IgD-negative memory B cell (primary cell): ENCODE results near the gene RAX. TPM values are rescaled to one million over a fixed set of nuclear protein-coding genes. Genes with fewer than 3 reads are reported as not detected.

Experiments
- H3K27ac Mint-ChIP-seq, 3 donors: one replicate each; pipeline ENCODE4 v1.8.0; 2020 to 2022; ENCODE audit warnings: mild to moderate bottlenecking in 3 of 3, mixed read lengths in 3 of 3, moderate library complexity in 1 of 3
- H3K27me3 Mint-ChIP-seq: one replicate; pipeline ENCODE4 v1.8.0; 2021; ENCODE audit warnings: mixed read lengths
- H3K36me3 Mint-ChIP-seq: one replicate; pipeline ENCODE4 v1.8.0; 2020; ENCODE audit warnings: mild to moderate bottlenecking, mixed read lengths
- H3K4me1 Mint-ChIP-seq, 3 donors: one replicate each; pipeline ENCODE4 v1.8.0; 2020 to 2022; ENCODE audit warnings: mixed read lengths in 3 of 3, mild to moderate bottlenecking in 1 of 3
- H3K4me3 Mint-ChIP-seq, 4 donors: one replicate each; pipeline ENCODE4 v1.8.0; 2020 to 2022; ENCODE audit warnings: mild to moderate bottlenecking in 4 of 4, mixed read lengths in 4 of 4, moderate library complexity in 3 of 4
- H3K9me3 Mint-ChIP-seq, 3 donors: one replicate each; pipeline ENCODE4 v1.8.0; 2020 to 2021; ENCODE audit warnings: mixed read lengths in 3 of 3, mild to moderate bottlenecking in 1 of 3
- polyA plus RNA-seq: library from polyadenylated mRNA; unstranded; fragments of 300-500 nt; fragmentation: Illumina TruSeq; gene quantifications from one replicate; pipeline ENCODE4 v1.2.3, GENCODE V29; 2021

The RAX gene
- polyA plus RNA-seq, 1 donor from 2014 or later: not detected

DNA sequence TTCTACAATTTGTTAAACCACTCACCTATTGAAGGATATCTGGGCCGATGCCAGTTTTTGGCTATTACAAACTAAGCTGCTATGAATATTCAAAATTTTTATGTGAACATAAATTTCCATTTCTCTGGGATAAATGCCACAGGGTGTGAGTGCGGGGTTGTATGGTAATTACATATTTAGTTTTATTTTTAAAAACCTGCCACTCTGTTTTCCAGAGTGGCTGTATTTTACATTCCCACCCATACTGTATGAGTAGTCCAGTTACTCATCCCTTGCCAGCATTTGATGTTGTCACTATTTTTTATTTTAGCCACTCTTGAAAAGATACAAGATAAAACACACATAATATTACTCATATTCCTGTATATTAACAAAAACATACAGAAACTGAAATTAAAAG is 30.3 kb downstream of the RAX start:
- Mint-ChIP-seq H3K27ac (no peak overlapping the region), H3K36me3 (peaks cover 6% of the 10 kb centered on the region), H3K4me3 (no peak overlapping the region), H3K4me1 (no peaks in the 10 kb centered on the region), H3K27me3 (peaks cover 14% of the 10 kb centered on the region), H3K9me3 (peaks cover 0 to 10% (median 0%) of the 10 kb centered on the region in 3 donors)

- Mint-ChIP-seq H3K27me3 (peaks cover 23% of the 10 kb centered on the region), H3K9me3 (peaks cover 0 to 10% (median 1%) of the 10 kb centered on the region in 3 donors), H3K4me1 (no peaks in the 10 kb centered on the region), H3K36me3 (peaks cover 8% of the 10 kb centered on the region), H3K27ac (no peak overlapping the region), H3K4me3 (no peak overlapping the region)
Observed at GRCh38 chr18:59239642-59240041, 33.6 kb downstream of the RAX start.

DNA sequence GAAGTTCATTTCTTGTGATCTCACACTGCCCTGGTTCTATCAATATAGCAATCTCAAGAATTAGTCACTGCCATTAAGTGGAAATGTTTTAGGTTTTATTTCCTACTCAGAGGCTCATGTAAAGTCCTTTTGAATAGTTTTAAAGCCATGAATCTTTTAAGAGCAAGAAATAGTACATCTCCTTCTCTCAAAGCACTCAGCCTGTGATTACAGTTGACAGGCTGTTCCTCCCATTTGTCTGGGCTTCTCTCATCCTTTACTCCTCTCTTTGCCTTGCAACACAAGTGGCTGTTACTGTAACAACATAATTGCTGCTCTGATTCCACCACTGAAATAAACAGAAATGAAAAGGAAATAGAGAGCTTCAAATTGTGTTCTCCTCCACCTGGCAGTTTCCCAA is 34.9 kb downstream of the RAX start:
- H3K27ac Mint-ChIP-seq: no peak overlapping the region
- peaks cover 22% of the 10 kb centered on the region for H3K27me3 Mint-ChIP-seq
- H3K4me1 Mint-ChIP-seq: no peaks in the 10 kb centered on the region
- no peak overlapping the region for H3K4me3 Mint-ChIP-seq
- peaks cover 0 to 10% (median 1%) of the 10 kb centered on the region in 3 donors for H3K9me3 Mint-ChIP-seq
- H3K36me3 Mint-ChIP-seq: peaks cover 8% of the 10 kb centered on the region

DNA sequence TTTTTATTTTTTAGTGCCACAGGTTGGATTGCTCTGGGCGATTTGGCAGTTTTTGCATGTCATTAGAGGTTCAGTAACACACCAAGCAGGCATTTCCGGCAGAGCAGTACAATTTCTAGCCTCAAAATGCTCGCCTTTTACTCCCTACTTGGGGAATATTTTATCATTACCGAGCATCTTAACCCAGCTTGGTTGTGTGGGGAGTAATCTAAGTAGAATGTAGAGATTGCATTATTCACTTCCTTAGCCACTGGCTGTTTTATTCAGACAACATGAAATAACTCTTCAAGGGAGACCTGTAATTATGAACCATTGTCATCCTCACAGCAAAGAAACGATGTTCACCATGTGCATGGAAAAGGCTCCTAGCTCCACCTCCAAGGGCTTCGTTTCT is 40.2 kb downstream of the RAX start:
- peaks cover 2% of the 10 kb centered on the region for H3K36me3 Mint-ChIP-seq
- H3K9me3 Mint-ChIP-seq: peaks cover 0 to 1% (median 0%) of the 10 kb centered on the region in 3 donors
- H3K4me3 Mint-ChIP-seq: no peak overlapping the region
- H3K4me1 Mint-ChIP-seq: no peaks in the 10 kb centered on the region
- H3K27ac Mint-ChIP-seq: no peak overlapping the region
- peaks cover 24% of the 10 kb centered on the region for H3K27me3 Mint-ChIP-seq

- Mint-ChIP-seq H3K4me1 (no peaks in the 10 kb centered on the region), H3K27me3 (peaks cover 24% of the 10 kb centered on the region), H3K9me3 (peaks cover 0 to 1% (median 0%) of the 10 kb centered on the region in 3 donors), H3K27ac (no peak overlapping the region), H3K4me3 (no peak overlapping the region), H3K36me3 (peaks cover 2% of the 10 kb centered on the region)
Observed at GRCh38 chr18:59232309-59233016, 40.8 kb downstream of the RAX start.

- H3K4me3 Mint-ChIP-seq: no peak overlapping the region
- H3K9me3 Mint-ChIP-seq: peaks cover 0 to 1% (median 0%) of the 10 kb centered on the region in 3 donors
- no peaks in the 10 kb centered on the region for H3K4me1 Mint-ChIP-seq
- H3K27me3 Mint-ChIP-seq: peaks cover 23% of the 10 kb centered on the region
- H3K36me3 Mint-ChIP-seq: peaks cover 2% of the 10 kb centered on the region
- no peak overlapping the region for H3K27ac Mint-ChIP-seq
Observed at GRCh38 chr18:59231877-59232276, 41.4 kb downstream of the RAX start.

- H3K9me3 Mint-ChIP-seq: no peaks in the 10 kb centered on the region
- no peak overlapping the region for H3K27ac Mint-ChIP-seq
- peaks cover 18% of the 10 kb centered on the region for H3K27me3 Mint-ChIP-seq
- no peak overlapping the region for H3K4me3 Mint-ChIP-seq
- no peaks in the 10 kb centered on the region for H3K4me1 Mint-ChIP-seq
- H3K36me3 Mint-ChIP-seq: no peaks in the 10 kb centered on the region
Observed at GRCh38 chr18:59231114-59231513, 42.1 kb downstream of the RAX start.

DNA sequence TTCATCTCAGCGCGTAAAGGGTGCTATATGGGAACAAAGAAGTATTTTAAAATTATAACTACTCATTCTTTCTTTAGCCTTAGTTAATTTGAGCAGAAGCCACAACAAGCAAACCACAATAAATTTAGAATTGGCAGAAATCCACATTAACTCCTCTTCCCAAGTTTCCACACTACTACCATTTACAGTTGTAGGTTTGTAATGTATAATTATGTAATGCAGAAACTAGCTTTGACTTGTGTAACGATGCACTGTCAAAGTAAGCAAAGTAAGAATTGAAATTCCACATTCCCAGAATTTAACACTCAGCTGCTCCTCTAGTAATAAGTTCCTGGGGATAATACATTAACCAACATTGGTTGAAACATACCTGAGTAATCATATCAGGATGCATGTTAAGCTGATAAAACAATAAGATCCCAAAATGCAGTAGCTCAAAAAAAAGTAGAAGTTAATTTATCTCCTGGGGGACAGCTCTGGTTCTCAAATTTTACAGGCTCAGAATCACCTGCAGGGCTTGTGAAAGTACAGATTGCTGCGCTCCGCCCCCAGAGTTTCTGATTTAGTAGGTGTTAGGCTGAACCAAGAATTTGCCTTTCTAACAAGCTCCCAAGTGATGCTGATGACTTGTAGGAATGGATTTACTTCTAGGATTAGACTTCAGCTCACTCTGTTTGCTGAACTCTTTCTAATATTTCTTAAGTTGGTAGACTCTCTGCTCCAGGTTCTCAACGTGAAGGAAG is 43.4 kb downstream of the RAX start:
- H3K4me3 Mint-ChIP-seq: no peak overlapping the region
- no peaks in the 10 kb centered on the region for H3K9me3 Mint-ChIP-seq
- no peaks in the 10 kb centered on the region for H3K4me1 Mint-ChIP-seq
- H3K27me3 Mint-ChIP-seq: peaks cover 11% of the 10 kb centered on the region
- no peak overlapping the region for H3K27ac Mint-ChIP-seq
- H3K36me3 Mint-ChIP-seq: no peaks in the 10 kb centered on the region

GRCh38 chr18:59229191-59229590 is 44.1 kb downstream of the RAX start:
- no peaks in the 10 kb centered on the region for H3K4me1 Mint-ChIP-seq
- H3K36me3 Mint-ChIP-seq: no peaks in the 10 kb centered on the region
- no peak overlapping the region for H3K4me3 Mint-ChIP-seq
- H3K27me3 Mint-ChIP-seq: peaks cover 11% of the 10 kb centered on the region
- no peak overlapping the region for H3K27ac Mint-ChIP-seq
- H3K9me3 Mint-ChIP-seq: no peaks in the 10 kb centered on the region

DNA sequence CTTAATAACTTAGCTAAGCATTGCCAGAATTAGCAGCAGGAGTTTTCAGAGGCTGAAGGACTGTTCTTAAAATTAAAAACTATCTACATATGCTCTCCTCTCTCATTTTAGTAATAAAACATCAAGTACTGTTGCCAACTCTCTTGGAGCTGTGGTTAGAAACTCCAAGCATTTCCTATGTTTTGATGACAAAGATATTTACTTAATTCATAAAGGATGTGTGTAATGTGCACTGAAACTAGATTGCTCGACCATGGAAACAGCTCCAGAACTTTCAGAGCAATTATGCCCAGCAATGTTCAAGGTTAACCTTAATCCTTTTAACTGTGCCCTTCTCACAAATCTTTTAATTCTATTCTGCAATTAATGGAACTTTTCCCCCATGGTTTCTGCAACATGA is 44.9 kb downstream of the RAX start:
- Mint-ChIP-seq H3K4me3 (no peak overlapping the region), H3K4me1 (no peaks in the 10 kb centered on the region), H3K27me3 (peaks cover 20% of the 10 kb centered on the region), H3K27ac (no peak overlapping the region), H3K36me3 (no peaks in the 10 kb centered on the region), H3K9me3 (no peaks in the 10 kb centered on the region)

- peaks cover 0 to 10% (median 4%) of the 10 kb centered on the region in 3 donors for H3K4me1 Mint-ChIP-seq
Observed at GRCh38 chr18:59222341-59222740, 50.9 kb downstream of the RAX start.

GRCh38 chr18:59220784-59221765 is 52.2 kb downstream of the RAX start:
- peaks cover 0 to 14% (median 4%) of the 10 kb centered on the region in 3 donors for H3K4me1 Mint-ChIP-seq
- peak overlapping the region in 2 of 4 donors; percentile 26 to 71 for H3K4me3 Mint-ChIP-seq
- peaks cover 44% of the 10 kb centered on the region for H3K27me3 Mint-ChIP-seq
- H3K9me3 Mint-ChIP-seq: no peaks in the 10 kb centered on the region
- no peak overlapping the region for H3K27ac Mint-ChIP-seq
- H3K36me3 Mint-ChIP-seq: peaks cover 2% of the 10 kb centered on the region

More at GRCh38 chr18:59222341-59222740, 50.9 kb downstream of the RAX start:
- Mint-ChIP-seq H3K9me3 (no peaks in the 10 kb centered on the region), H3K27ac (no peak overlapping the region), H3K36me3 (peaks cover 2% of the 10 kb centered on the region), H3K4me3 (no peak overlapping the region), H3K27me3 (peaks cover 44% of the 10 kb centered on the region)

DNA sequence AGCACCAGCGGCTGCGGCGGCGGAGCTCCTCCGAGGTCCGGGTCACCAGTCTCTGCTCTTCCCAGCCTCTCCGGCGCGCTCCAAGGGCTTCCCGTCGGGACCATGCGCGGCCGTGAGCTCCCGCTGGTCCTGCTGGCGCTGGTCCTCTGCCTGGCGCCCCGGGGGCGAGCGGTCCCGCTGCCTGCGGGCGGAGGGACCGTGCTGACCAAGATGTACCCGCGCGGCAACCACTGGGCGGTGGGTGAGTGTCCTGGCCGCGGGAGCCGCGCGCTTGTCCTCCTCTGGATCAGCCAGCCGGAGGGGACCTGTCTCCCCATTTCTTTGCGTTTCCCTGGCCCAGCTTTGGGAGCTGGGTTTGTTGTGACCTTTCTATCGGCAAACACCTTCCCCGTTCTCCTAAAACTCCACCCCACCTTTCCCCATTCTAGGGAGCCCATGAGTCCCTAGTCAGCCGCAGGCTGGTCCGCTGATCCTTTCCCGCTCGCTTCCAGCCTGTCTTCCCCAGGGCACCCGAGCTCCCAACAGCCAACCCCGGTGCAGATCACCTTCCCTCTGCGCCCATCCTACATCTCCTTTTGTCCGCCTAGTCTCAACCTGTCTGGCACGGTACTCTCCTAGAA is 53.0 kb downstream of the RAX start:
- no peaks in the 10 kb centered on the region for H3K9me3 Mint-ChIP-seq
- peaks cover 47% of the 10 kb centered on the region for H3K27me3 Mint-ChIP-seq
- peak overlapping the region in 1 of 4 donors; percentile 73 for H3K4me3 Mint-ChIP-seq
- H3K27ac Mint-ChIP-seq: no peak overlapping the region
- peaks cover 2% of the 10 kb centered on the region for H3K36me3 Mint-ChIP-seq
- H3K4me1 Mint-ChIP-seq: peaks cover 0 to 14% (median 4%) of the 10 kb centered on the region in 3 donors

- Mint-ChIP-seq H3K36me3 (peaks cover 2% of the 10 kb centered on the region), H3K4me3 (peak within 1 kb of the TSS in 1 of 4 donors; percentile 73), H3K9me3 (no peaks in the 10 kb centered on the region), H3K27me3 (peaks cover 51% of the 10 kb centered on the region), H3K4me1 (peaks cover 0 to 14% (median 4%) of the 10 kb centered on the region in 3 donors), H3K27ac (no peak within 1 kb of the TSS)
Observed at GRCh38 chr18:59219672-59220163, 53.5 kb downstream of the RAX start, which contains the start of gene GRP. TSS of gene GRP (plus strand) at chr18:59220158. CDS start at chr18:59220266, 108 bp downstream.
